T1000 (cell line): ENCODE measurements around the gene AIPL1.

Experiments
- DNase-seq: peaks from one replicate; lab custom pipeline; 2025; ENCODE audit warnings: mixed read lengths; lab: John Stamatoyannopoulos, UW

The AIPL1 gene

GRCh38 chr17:6465206-6466003 is 30.5 kb upstream of the AIPL1 start:
- DNase-seq = no peak

- DNase-seq = no peak
These were observed 29.6 kb upstream of the AIPL1 start for GRCh38 chr17:6464446-6465041.

GRCh38 chr17:6463616-6464445 is 28.9 kb upstream of the AIPL1 start:
- no peak for DNase-seq

- no peak for DNase-seq
These were observed 27.8 kb upstream of the AIPL1 start for GRCh38 chr17:6462692-6463091.

GRCh38 chr17:6461792-6462524 is 27.0 kb upstream of the AIPL1 start:
- DNase-seq = no peak

GRCh38 chr17:6461246-6461645 is 26.3 kb upstream of the AIPL1 start:
- no peak for DNase-seq

GRCh38 chr17:6460531-6461161 is 25.7 kb upstream of the AIPL1 start:
- no peak for DNase-seq

- no peak for DNase-seq
These were observed 23.6 kb upstream of the AIPL1 start for GRCh38 chr17:6458460-6458950.

GRCh38 chr17:6457688-6458459 is 23.0 kb upstream of the AIPL1 start:
- DNase-seq = no peak

GRCh38 chr17:6456914-6457687 is 22.2 kb upstream of the AIPL1 start:
- DNase-seq = peak; percentile 16

- no peak for DNase-seq
These were observed 21.4 kb upstream of the AIPL1 start for GRCh38 chr17:6456321-6456720.

GRCh38 chr17:6455321-6455705 is 20.4 kb upstream of the AIPL1 start:
- DNase-seq = no peak

- DNase-seq = no peak
These were observed 19.8 kb upstream of the AIPL1 start for GRCh38 chr17:6454495-6455320.

- DNase-seq = no peak
These were observed 18.5 kb upstream of the AIPL1 start for GRCh38 chr17:6453279-6454024.

- no peak for DNase-seq
These were observed 17.7 kb upstream of the AIPL1 start for GRCh38 chr17:6452471-6453266.

GRCh38 chr17:6450926-6451832 is 16.3 kb upstream of the AIPL1 start:
- DNase-seq = no peak
